ENCODE results near the gene HAUS7.

Gene HAUS7

GRCh38 chrX:153435845-153436244 lies 34.5 kb downstream of the HAUS7 start:
- TF ChIP-seq CTCF (conservative IDR thresholded peaks at IDR 0.05) = no peak
- no peak overlapping the region for H3K27ac ChIP-seq

- no peak for TF ChIP-seq CTCF (conservative IDR thresholded peaks at IDR 0.05)
- no peak overlapping the region for H3K27ac ChIP-seq
Observed at GRCh38 chrX:153434801-153435200, 35.6 kb downstream of the HAUS7 start.

GRCh38 chrX:153433781-153434285 lies 36.5 kb downstream of the HAUS7 start:
- H3K27ac ChIP-seq = no peak overlapping the region
- no peak for TF ChIP-seq CTCF (conservative IDR thresholded peaks at IDR 0.05)

GRCh38 chrX:153433161-153433680 lies 37.2 kb downstream of the HAUS7 start:
- no peak for TF ChIP-seq CTCF (conservative IDR thresholded peaks at IDR 0.05)
- no peak overlapping the region for H3K27ac ChIP-seq

- no peak overlapping the region for H3K27ac ChIP-seq
Observed at GRCh38 chrX:153430796-153431195, 39.6 kb downstream of the HAUS7 start.

GRCh38 chrX:153426204-153426603 lies 44.2 kb downstream of the HAUS7 start:
- no peak overlapping the region for H3K27ac ChIP-seq
- TF ChIP-seq CTCF (conservative IDR thresholded peaks at IDR 0.05) = no peak

More at GRCh38 chrX:153430796-153431195, 39.6 kb downstream of the HAUS7 start:
- TF ChIP-seq CTCF (conservative IDR thresholded peaks at IDR 0.05) = no peak

- no peak overlapping the region for H3K27ac ChIP-seq
- TF ChIP-seq CTCF (conservative IDR thresholded peaks at IDR 0.05) = no peak
Observed at GRCh38 chrX:153423652-153424051, 46.7 kb downstream of the HAUS7 start.
